ENCODE measurements around the gene GGPS1.

- TF ChIP-seq POLR2A (IDR thresholded peaks at IDR 0.05; ENCODE audit: low read depth) (no peak), CTCF (IDR thresholded peaks at IDR 0.05) (no peak)
Measured at GRCh38 chr1:235298758-235299157, 29.6 kb upstream of the GGPS1 start.

All from esophagus muscularis mucosa (tissue), 3 donors.